Measurements from ENCODE around the gene WDR82.

The WDR82 gene

GRCh38 chr3:52278510-52279069 lies at the start of gene WDR82:
TSS of gene WDR82 (minus strand) at chr3:52278649. CDS start at chr3:52278361, 288 bp downstream.
- Histone ChIP-seq H3K27ac (peak within 1 kb of the TSS; percentile 92), H3K4me3 (ENCODE audit: low read depth, low read length) (peak within 1 kb of the TSS; percentile 82), H3K36me3 (peaks cover 16% of the 10 kb centered on the region), H3K27me3 (ENCODE audit: insufficient read depth, low read depth, severe bottlenecking) (no peaks in the 10 kb centered on the region), H3K9me3 (ENCODE audit: severe bottlenecking) (no peaks in the 10 kb centered on the region)
- TF ChIP-seq CTCF (IDR thresholded peaks at IDR 0.05; ENCODE audit: low read depth, low read length): peak; percentile 53
- peak; percentile 93 for DNase-seq

GRCh38 chr3:52327486-52328290 lies 49.2 kb upstream of the WDR82 start:
- Histone ChIP-seq H3K9me3 (ENCODE audit: severe bottlenecking) (no peaks in the 10 kb centered on the region), H3K4me3 (ENCODE audit: low read depth, low read length) (no peak overlapping the region), H3K27me3 (ENCODE audit: insufficient read depth, low read depth, severe bottlenecking) (no peaks in the 10 kb centered on the region), H3K36me3 (no peaks in the 10 kb centered on the region), H3K27ac (no peak overlapping the region)
- DNase-seq: no peak
- no peak for TF ChIP-seq CTCF (IDR thresholded peaks at IDR 0.05; ENCODE audit: low read depth, low read length)

GRCh38 chr3:52326976-52327375 lies 48.5 kb upstream of the WDR82 start:
- Histone ChIP-seq H3K9me3 (ENCODE audit: severe bottlenecking) (no peaks in the 10 kb centered on the region), H3K27ac (no peak overlapping the region), H3K27me3 (ENCODE audit: insufficient read depth, low read depth, severe bottlenecking) (no peaks in the 10 kb centered on the region), H3K4me3 (ENCODE audit: low read depth, low read length) (no peak overlapping the region), H3K36me3 (no peaks in the 10 kb centered on the region)
- no peak for DNase-seq
- TF ChIP-seq CTCF (IDR thresholded peaks at IDR 0.05; ENCODE audit: low read depth, low read length): no peak

- Histone ChIP-seq H3K4me3 (ENCODE audit: low read depth, low read length) (no peak overlapping the region), H3K27ac (no peak overlapping the region), H3K27me3 (ENCODE audit: insufficient read depth, low read depth, severe bottlenecking) (no peaks in the 10 kb centered on the region), H3K36me3 (no peaks in the 10 kb centered on the region), H3K9me3 (ENCODE audit: severe bottlenecking) (no peaks in the 10 kb centered on the region)
- DNase-seq: no peak
- no peak for TF ChIP-seq CTCF (IDR thresholded peaks at IDR 0.05; ENCODE audit: low read depth, low read length)
Measured at GRCh38 chr3:52325686-52326085, 47.2 kb upstream of the WDR82 start.

- H3K9me3 ChIP-seq (ENCODE audit: severe bottlenecking): no peaks in the 10 kb centered on the region
Measured at GRCh38 chr3:52324676-52325075, 46.2 kb upstream of the WDR82 start.

More at GRCh38 chr3:52324676-52325075, 46.2 kb upstream of the WDR82 start:
- TF ChIP-seq CTCF (IDR thresholded peaks at IDR 0.05; ENCODE audit: low read depth, low read length): no peak
- no peaks in the 10 kb centered on the region for H3K36me3 ChIP-seq
- DNase-seq: no peak
- no peak overlapping the region for H3K27ac ChIP-seq
- no peak overlapping the region for H3K4me3 ChIP-seq (ENCODE audit: low read depth, low read length)
- H3K27me3 ChIP-seq (ENCODE audit: insufficient read depth, low read depth, severe bottlenecking): no peaks in the 10 kb centered on the region

Data from WERI-Rb-1 (cell line).